B cell (primary cell): ENCODE measurements around the gene POLDIP3.
"Not testable (repeated sequence)": the region's sequence is repeated elsewhere in the genome, so short reads cannot be mapped to it uniquely, and the experiment has no call there.

ENCODE experiments used
- CTCF ChIP-seq: fragments of 200-600 bp; IDR thresholded peaks from one replicate; pipeline ENCODE4 v1.8.0; 2022; ENCODE audit warnings: antibody characterized with exemption, mild to moderate bottlenecking
- EZH2 ChIP-seq: IDR thresholded peaks from 2 replicates; pipeline ENCODE4 v1.6.1; 2012; ENCODE audit warnings: borderline replicate concordance, low read depth, mild to moderate bottlenecking, moderate library complexity, low read length; ENCODE audit not compliant: insufficient read depth, poor library complexity, severe bottlenecking

GRCh38 chr22:42570580-42570979, 44.1 kb downstream of the POLDIP3 start:
- TF ChIP-seq CTCF, EZH2: not testable (repeated sequence)
